ENCODE data around the gene NUP188. TPM values are rescaled to one million over a fixed set of nuclear protein-coding genes. Genes with fewer than 3 reads are reported as not detected.

NUP188 gene
- total RNA-seq = 52.1 TPM

GRCh38 chr9:128947527-128948301, at the start of gene NUP188, which contains the start of gene DOLK:
Gene NUP188 (plus strand): TSS chr9:128947699. CDS start chr9:128947720, 21 bp downstream.
Gene DOLK (minus strand): TSS chr9:128947603. CDS start chr9:128947303, 300 bp downstream.
- DNase-seq (ENCODE audit: low spot score) = peak; percentile 98

- DNase-seq (ENCODE audit: low spot score) = no peak
These were observed 49.1 kb upstream of the NUP188 start for GRCh38 chr9:128898382-128898781.

GRCh38 chr9:128898845-128899565, 48.5 kb upstream of the NUP188 start:
- no peak for DNase-seq (ENCODE audit: low spot score)

- DNase-seq (ENCODE audit: low spot score) = no peak
These were observed 47.8 kb upstream of the NUP188 start for GRCh38 chr9:128899566-128900322.

- DNase-seq (ENCODE audit: low spot score) = no peak
These were observed 46.1 kb upstream of the NUP188 start for GRCh38 chr9:128901379-128901778.

GRCh38 chr9:128901822-128902221, 45.7 kb upstream of the NUP188 start:
- DNase-seq (ENCODE audit: low spot score) = no peak

GRCh38 chr9:128902351-128903078, 45.0 kb upstream of the NUP188 start:
- DNase-seq (ENCODE audit: low spot score) = peak; percentile 91

- DNase-seq (ENCODE audit: low spot score) = no peak
These were observed 44.4 kb upstream of the NUP188 start for GRCh38 chr9:128903079-128903461.

- no peak for DNase-seq (ENCODE audit: low spot score)
These were observed 43.5 kb upstream of the NUP188 start for GRCh38 chr9:128903871-128904620.

GRCh38 chr9:128905964-128906363, 41.5 kb upstream of the NUP188 start:
- DNase-seq (ENCODE audit: low spot score) = no peak

- DNase-seq (ENCODE audit: low spot score) = no peak
These were observed 40.8 kb upstream of the NUP188 start for GRCh38 chr9:128906741-128907140.

- DNase-seq (ENCODE audit: low spot score) = no peak
These were observed 39.1 kb upstream of the NUP188 start for GRCh38 chr9:128908372-128908771.

- DNase-seq (ENCODE audit: low spot score) = no peak
These were observed 37.6 kb upstream of the NUP188 start for GRCh38 chr9:128909859-128910258.

GRCh38 chr9:128910906-128911305, 36.6 kb upstream of the NUP188 start:
- DNase-seq (ENCODE audit: low spot score) = no peak

GRCh38 chr9:128911529-128912035, 35.9 kb upstream of the NUP188 start:
- no peak for DNase-seq (ENCODE audit: low spot score)

GRCh38 chr9:128912270-128912853, 35.1 kb upstream of the NUP188 start:
- no peak for DNase-seq (ENCODE audit: low spot score)

GRCh38 chr9:128913048-128913900, 34.2 kb upstream of the NUP188 start:
- DNase-seq (ENCODE audit: low spot score) = no peak

GRCh38 chr9:128913995-128914772, 33.3 kb upstream of the NUP188 start:
- no peak for DNase-seq (ENCODE audit: low spot score)

- no peak for DNase-seq (ENCODE audit: low spot score)
These were observed 31.3 kb upstream of the NUP188 start for GRCh38 chr9:128916204-128916603.

Measured in ureter (tissue), 1 donor.